ENCODE measurements around the gene ZNF740. TPM values are rescaled to one million over a fixed set of nuclear protein-coding genes. Genes with fewer than 3 reads are reported as not detected.

ZNF740 gene
- total and polyA plus RNA-seq, 10 of the 15 experiments (the other 5 are each of a cell fraction or from before 2014, with no cell fraction given): 1.4 to 33.6 (median 11.3) TPM

- TF ChIP-seq ZBTB4 (CRISPR knock-in tag; IDR thresholded peaks at IDR 0.05) (no peak), HDGF (IDR thresholded peaks at IDR 0.05) (no peak), ETV6 (conservative IDR thresholded peaks at IDR 0.05 in 1 of 2, IDR thresholded peaks at IDR 0.05 in 1 of 2; ENCODE audit: borderline replicate concordance in 1 of 2, low read depth in 1 of 2) (no peak), POLR2AphosphoS2 (IDR thresholded peaks at IDR 0.05; ENCODE audit: low read depth, low read length) (no peak), ZNF274 (IDR thresholded peaks at IDR 0.05; ENCODE audit: insufficient read depth, insufficient read length) (no peak)
- TF ChIP-seq, protein P1, sequence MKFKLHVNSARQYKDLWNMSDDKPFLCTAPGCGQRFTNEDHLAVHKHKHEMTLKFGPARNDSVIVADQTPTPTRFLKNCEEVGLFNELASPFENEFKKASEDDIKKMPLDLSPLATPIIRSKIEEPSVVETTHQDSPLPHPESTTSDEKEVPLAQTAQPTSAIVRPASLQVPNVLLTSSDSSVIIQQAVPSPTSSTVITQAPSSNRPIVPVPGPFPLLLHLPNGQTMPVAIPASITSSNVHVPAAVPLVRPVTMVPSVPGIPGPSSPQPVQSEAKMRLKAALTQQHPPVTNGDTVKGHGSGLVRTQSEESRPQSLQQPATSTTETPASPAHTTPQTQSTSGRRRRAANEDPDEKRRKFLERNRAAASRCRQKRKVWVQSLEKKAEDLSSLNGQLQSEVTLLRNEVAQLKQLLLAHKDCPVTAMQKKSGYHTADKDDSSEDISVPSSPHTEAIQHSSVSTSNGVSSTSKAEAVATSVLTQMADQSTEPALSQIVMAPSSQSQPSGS (IDR thresholded peaks at IDR 0.05; ENCODE audit: low read length): no peak
Measured at GRCh38 chr12:53223389-53224060, 43.0 kb downstream of the ZNF740 start (continued).

All from GM12878 (cell line).